Measurements from ENCODE around the gene SLC35F3. TPM values are rescaled to one million over a fixed set of nuclear protein-coding genes. Genes with fewer than 3 reads are reported as not detected.

The SLC35F3 gene
- total RNA-seq, 2 donors from 2014 or later: 14.4 to 14.8 TPM

GRCh38 chr1:234000557-234001041 lies 96.1 kb downstream of the SLC35F3 start:
- WGBS, 2 experiments (ENCODE audit: insufficient coverage in 1 of 2, insufficient read length in 1 of 2): 48 to 51% methylated on average over 4 to 5 of the region's 5 CpGs
- no peak overlapping the region for H3K4me3 ChIP-seq (ENCODE audit: low read length)
- DNase-seq: peak; percentile 57
- H3K27me3 ChIP-seq (ENCODE audit: control insufficient read depth, insufficient read depth, low read length, poor library complexity, severe bottlenecking): no peaks in the 10 kb centered on the region
- H3K36me3 ChIP-seq (ENCODE audit: control insufficient read depth, insufficient read depth, low read length): no peaks in the 10 kb centered on the region
- H3K4me3 Mint-ChIP-seq: no peak overlapping the region
- peaks cover 11% of the 10 kb centered on the region for H3K4me1 ChIP-seq (ENCODE audit: control insufficient read depth, insufficient read depth, low read length)
- H3K9me3 ChIP-seq (ENCODE audit: control insufficient read depth, low read length): no peaks in the 10 kb centered on the region
- no peaks in the 10 kb centered on the region for H3K36me3 Mint-ChIP-seq (ENCODE audit: low read depth)
- H3K27ac ChIP-seq (ENCODE audit: low read depth, low read length): peak overlapping the region; percentile 69
- peaks cover 25% of the 10 kb centered on the region for H3K4me1 Mint-ChIP-seq
- no peaks in the 10 kb centered on the region for H3K9me3 Mint-ChIP-seq
- no peak for TF ChIP-seq CTCF (conservative IDR thresholded peaks at IDR 0.05)
- H3K9ac ChIP-seq (ENCODE audit: extremely low read depth, low read length, poor library complexity, severe bottlenecking): no peak overlapping the region
- H3K27ac Mint-ChIP-seq: no peak overlapping the region
- H3K27me3 Mint-ChIP-seq (ENCODE audit: insufficient read depth): no peaks in the 10 kb centered on the region

- H3K27me3 Mint-ChIP-seq (ENCODE audit: insufficient read depth): no peaks in the 10 kb centered on the region
- DNase-seq: no peak
- H3K4me3 ChIP-seq (ENCODE audit: low read length): no peak overlapping the region
- H3K9me3 ChIP-seq (ENCODE audit: control insufficient read depth, low read length): no peaks in the 10 kb centered on the region
- no peaks in the 10 kb centered on the region for H3K27me3 ChIP-seq (ENCODE audit: control insufficient read depth, insufficient read depth, low read length, poor library complexity, severe bottlenecking)
- H3K9me3 Mint-ChIP-seq: no peaks in the 10 kb centered on the region
- H3K27ac Mint-ChIP-seq: no peak overlapping the region
- peaks cover 11% of the 10 kb centered on the region for H3K4me1 ChIP-seq (ENCODE audit: control insufficient read depth, insufficient read depth, low read length)
- H3K36me3 ChIP-seq (ENCODE audit: control insufficient read depth, insufficient read depth, low read length): no peaks in the 10 kb centered on the region
- H3K4me1 Mint-ChIP-seq: peaks cover 26% of the 10 kb centered on the region
- no peak overlapping the region for H3K9ac ChIP-seq (ENCODE audit: extremely low read depth, low read length, poor library complexity, severe bottlenecking)
- TF ChIP-seq CTCF (conservative IDR thresholded peaks at IDR 0.05): no peak
- H3K4me3 Mint-ChIP-seq: no peak overlapping the region
- no peak overlapping the region for H3K27ac ChIP-seq (ENCODE audit: low read depth, low read length)
- H3K36me3 Mint-ChIP-seq (ENCODE audit: low read depth): no peaks in the 10 kb centered on the region
These were observed 97.3 kb downstream of the SLC35F3 start for GRCh38 chr1:234001817-234002216.

- Histone ChIP-seq H3K27me3 (ENCODE audit: control insufficient read depth, insufficient read depth, low read length, poor library complexity, severe bottlenecking) (no peaks in the 10 kb centered on the region), H3K27ac (ENCODE audit: low read depth, low read length) (no peak overlapping the region), H3K36me3 (ENCODE audit: control insufficient read depth, insufficient read depth, low read length) (no peaks in the 10 kb centered on the region), H3K4me1 (ENCODE audit: control insufficient read depth, insufficient read depth, low read length) (peaks cover 11% of the 10 kb centered on the region), H3K4me3 (ENCODE audit: low read length) (no peak overlapping the region), H3K9me3 (ENCODE audit: control insufficient read depth, low read length) (peaks cover 5% of the 10 kb centered on the region), H3K9ac (ENCODE audit: extremely low read depth, low read length, poor library complexity, severe bottlenecking) (no peak overlapping the region)
- H3K9me3 Mint-ChIP-seq: peaks cover 6% of the 10 kb centered on the region
- DNase-seq: no peak
- peaks cover 3% of the 10 kb centered on the region for H3K36me3 Mint-ChIP-seq (ENCODE audit: low read depth)
- no peak for TF ChIP-seq CTCF (conservative IDR thresholded peaks at IDR 0.05)
- H3K27ac Mint-ChIP-seq: no peak overlapping the region
- H3K27me3 Mint-ChIP-seq (ENCODE audit: insufficient read depth): peaks cover 3% of the 10 kb centered on the region
- H3K4me3 Mint-ChIP-seq: no peak overlapping the region
- peaks cover 17% of the 10 kb centered on the region for H3K4me1 Mint-ChIP-seq
These were observed 100.1 kb downstream of the SLC35F3 start for GRCh38 chr1:234004591-234004990.
